Dendritic cell treated with granulocyte-macrophage colony-stimulating factor and Interleukin-4, amounts not matched to agents 40 ng/mL and 50 ng/mL, for 4 days (primary cell): ENCODE results near the gene KRT85.

Experiments used
- H3K27ac Mint-ChIP-seq: one replicate; pipeline ENCODE4 v1.8.0; 2022; ENCODE audit warnings: mild to moderate bottlenecking, mixed read lengths
- H3K27me3 Mint-ChIP-seq: one replicate; pipeline ENCODE4 v1.8.0; 2022; ENCODE audit warnings: mild to moderate bottlenecking, mixed read lengths
- H3K36me3 Mint-ChIP-seq: one replicate; pipeline ENCODE4 v1.8.0; 2022; ENCODE audit warnings: low read depth, mixed read lengths
- H3K4me1 Mint-ChIP-seq: one replicate; pipeline ENCODE4 v1.8.0; 2022; ENCODE audit warnings: low read depth, mixed read lengths
- H3K4me3 Mint-ChIP-seq: one replicate; pipeline ENCODE4 v1.8.0; 2022; ENCODE audit warnings: mild to moderate bottlenecking, moderate library complexity, mixed read lengths
- H3K9me3 Mint-ChIP-seq: one replicate; pipeline ENCODE4 v1.8.0; 2022; ENCODE audit warnings: mixed read lengths
- intact Hi-C: fragments of 100-400 bp; cut with micrococcal nuclease; formaldehyde crosslinking; loops from one replicate; pipeline ENCODE4 v1.15.0; 2022

KRT85 gene

GRCh38 chr12:52387859-52388258, 20.6 kb upstream of the KRT85 start:
- peaks cover 5% of the 10 kb centered on the region for H3K27me3 Mint-ChIP-seq
- intact Hi-C loops = no loop called here
- H3K4me1 Mint-ChIP-seq = peaks cover 5% of the 10 kb centered on the region
- no peaks in the 10 kb centered on the region for H3K9me3 Mint-ChIP-seq
- H3K36me3 Mint-ChIP-seq = no peaks in the 10 kb centered on the region
- H3K27ac Mint-ChIP-seq = no peak overlapping the region
- H3K4me3 Mint-ChIP-seq = no peak overlapping the region

DNA sequence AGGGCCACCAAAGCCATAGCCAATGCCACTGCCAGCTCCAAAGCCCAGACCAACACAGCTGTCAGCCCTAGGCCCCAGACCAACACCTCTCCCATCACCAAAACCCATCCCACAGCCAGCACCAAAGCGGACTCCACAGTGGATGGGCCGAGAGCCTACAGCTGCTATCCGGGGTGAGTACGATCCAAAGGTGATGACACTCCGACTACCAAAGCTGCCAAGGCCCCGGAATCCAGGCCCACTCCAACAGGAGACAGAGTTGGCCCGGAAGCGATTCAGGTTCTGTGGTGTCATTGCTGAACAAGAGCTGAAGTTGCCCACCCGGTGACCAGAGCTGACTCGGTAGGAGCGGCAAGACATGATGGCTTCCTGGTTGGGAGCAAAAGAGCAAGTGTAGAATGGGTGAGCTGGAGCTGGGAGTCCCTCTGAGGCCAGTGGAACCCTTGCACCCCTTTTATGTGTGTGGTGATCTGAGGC, 18.0 kb upstream of the KRT85 start, which contains the start of gene KRT84:
TSS of gene KRT84 (minus strand) at position 427 of the 477 bp plus-strand sequence. CDS start at position 360, 67 bp downstream.
- H3K4me3 Mint-ChIP-seq = no peak within 1 kb of the TSS
- intact Hi-C loops = no loop called here
- H3K9me3 Mint-ChIP-seq = no peaks in the 10 kb centered on the region

DNA sequence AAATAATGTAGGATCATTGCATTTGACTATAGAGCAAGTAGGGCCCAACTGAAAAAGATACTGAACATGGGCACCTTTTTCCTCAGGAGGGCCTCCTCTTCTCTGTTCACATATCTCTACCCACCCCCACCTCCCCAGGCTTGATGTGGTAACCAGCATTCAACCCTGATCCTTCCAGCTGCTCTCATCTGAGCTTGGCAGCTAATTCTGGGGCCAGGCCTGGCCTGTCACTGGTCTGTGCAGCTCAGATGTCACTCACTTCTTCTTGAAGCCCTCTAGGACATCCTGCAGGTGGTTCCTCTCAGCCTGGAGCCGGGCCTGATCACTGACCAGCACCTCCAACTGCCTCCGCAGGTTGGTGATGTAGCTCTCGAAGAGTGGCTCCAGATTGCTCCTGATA, 16.1 kb upstream of the KRT85 start:
- H3K9me3 Mint-ChIP-seq = no peaks in the 10 kb centered on the region
- intact Hi-C loops = no loop called here
- H3K27me3 Mint-ChIP-seq = peaks cover 2% of the 10 kb centered on the region
- no peak overlapping the region for H3K27ac Mint-ChIP-seq
- H3K36me3 Mint-ChIP-seq = no peaks in the 10 kb centered on the region
- no peak overlapping the region for H3K4me3 Mint-ChIP-seq
- H3K4me1 Mint-ChIP-seq = no peaks in the 10 kb centered on the region

More for the DNA sequence above, 18.0 kb upstream of the KRT85 start, which contains the start of gene KRT84:
- Mint-ChIP-seq H3K27ac (no peak within 1 kb of the TSS), H3K27me3 (peaks cover 8% of the 10 kb centered on the region), H3K36me3 (no peaks in the 10 kb centered on the region), H3K4me1 (peaks cover under 1% of the 10 kb centered on the region)

DNA sequence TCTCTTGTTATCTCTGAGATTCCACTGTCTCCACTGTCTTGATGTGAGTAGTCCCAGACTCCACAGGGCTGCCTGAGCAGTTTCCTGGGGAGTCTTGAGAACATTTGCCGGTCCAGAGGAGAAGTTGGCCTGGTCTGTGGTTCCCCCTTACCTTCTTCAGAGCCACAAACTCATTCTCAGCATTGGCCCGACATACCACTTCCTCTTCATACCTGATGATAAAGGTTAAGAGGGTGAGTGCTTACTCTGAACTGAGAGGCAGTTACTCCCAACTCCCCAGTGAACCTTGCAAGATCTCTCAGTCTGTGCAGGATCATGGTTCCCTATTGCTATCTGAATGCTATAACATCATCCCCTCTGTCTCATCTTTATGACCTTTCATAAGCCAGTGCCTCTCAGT, 15.6 kb upstream of the KRT85 start:
- intact Hi-C loops = no loop called here
- H3K27me3 Mint-ChIP-seq = peaks cover 2% of the 10 kb centered on the region
- no peaks in the 10 kb centered on the region for H3K4me1 Mint-ChIP-seq
- H3K4me3 Mint-ChIP-seq = no peak overlapping the region
- H3K9me3 Mint-ChIP-seq = no peaks in the 10 kb centered on the region
- H3K27ac Mint-ChIP-seq = no peak overlapping the region
- H3K36me3 Mint-ChIP-seq = no peaks in the 10 kb centered on the region

GRCh38 chr12:52381206-52381605, 13.9 kb upstream of the KRT85 start:
- intact Hi-C loops = no loop called here
- Mint-ChIP-seq H3K9me3 (no peaks in the 10 kb centered on the region), H3K4me3 (no peak overlapping the region), H3K27me3 (peaks cover 4% of the 10 kb centered on the region), H3K27ac (no peak overlapping the region), H3K4me1 (no peaks in the 10 kb centered on the region), H3K36me3 (no peaks in the 10 kb centered on the region)

- Mint-ChIP-seq H3K4me3 (no peak overlapping the region), H3K27me3 (peaks cover 4% of the 10 kb centered on the region), H3K4me1 (no peaks in the 10 kb centered on the region), H3K36me3 (no peaks in the 10 kb centered on the region), H3K27ac (no peak overlapping the region), H3K9me3 (no peaks in the 10 kb centered on the region)
- intact Hi-C loops = no loop called here
These were observed 13.0 kb upstream of the KRT85 start for GRCh38 chr12:52380271-52380694.

GRCh38 chr12:52379536-52379935, 12.3 kb upstream of the KRT85 start:
- Mint-ChIP-seq H3K9me3 (no peaks in the 10 kb centered on the region), H3K36me3 (no peaks in the 10 kb centered on the region), H3K27me3 (peaks cover 4% of the 10 kb centered on the region), H3K4me3 (no peak overlapping the region), H3K4me1 (no peaks in the 10 kb centered on the region), H3K27ac (no peak overlapping the region)
- intact Hi-C loops = loop anchor here (10.0 kb wide), 1 partner anchor 205 kb away; no protein-coding TSS in a partner anchor

GRCh38 chr12:52378091-52378490, 10.8 kb upstream of the KRT85 start:
- intact Hi-C loops = loop anchor here (10.0 kb wide), 1 partner anchor 207 kb away; no protein-coding TSS in a partner anchor
- peaks cover 4% of the 10 kb centered on the region for H3K27me3 Mint-ChIP-seq

GRCh38 chr12:52377266-52377665, 10.0 kb upstream of the KRT85 start:
- Mint-ChIP-seq H3K36me3 (no peaks in the 10 kb centered on the region), H3K27me3 (peaks cover 5% of the 10 kb centered on the region), H3K9me3 (no peaks in the 10 kb centered on the region), H3K4me3 (no peak overlapping the region), H3K4me1 (no peaks in the 10 kb centered on the region), H3K27ac (no peak overlapping the region)
- intact Hi-C loops = loop anchor here (10.0 kb wide), 1 partner anchor 208 kb away; no protein-coding TSS in a partner anchor

More at GRCh38 chr12:52378091-52378490, 10.8 kb upstream of the KRT85 start:
- Mint-ChIP-seq H3K4me3 (no peak overlapping the region), H3K36me3 (no peaks in the 10 kb centered on the region), H3K27ac (no peak overlapping the region), H3K9me3 (no peaks in the 10 kb centered on the region), H3K4me1 (no peaks in the 10 kb centered on the region)

GRCh38 chr12:52372216-52373154, 5.2 kb upstream of the KRT85 start:
- Mint-ChIP-seq H3K27me3 (peaks cover 9% of the 10 kb centered on the region), H3K9me3 (no peaks in the 10 kb centered on the region), H3K4me3 (no peak overlapping the region), H3K27ac (no peak overlapping the region), H3K36me3 (no peaks in the 10 kb centered on the region), H3K4me1 (no peaks in the 10 kb centered on the region)
- intact Hi-C loops = loop anchor here (1.0 to 10.0 kb wide), 3 partner anchors 212 to 610 kb away; no protein-coding TSS in a partner anchor

- H3K4me3 Mint-ChIP-seq = no peak overlapping the region
- H3K27ac Mint-ChIP-seq = no peak overlapping the region
- intact Hi-C loops = loop anchor here (1.0 to 10.0 kb wide), 3 partner anchors 213 to 611 kb away; no protein-coding TSS in a partner anchor
- peaks cover 9% of the 10 kb centered on the region for H3K27me3 Mint-ChIP-seq
- no peaks in the 10 kb centered on the region for H3K4me1 Mint-ChIP-seq
- H3K36me3 Mint-ChIP-seq = no peaks in the 10 kb centered on the region
- H3K9me3 Mint-ChIP-seq = no peaks in the 10 kb centered on the region
These were observed 4.4 kb upstream of the KRT85 start for GRCh38 chr12:52371716-52372115.

DNA sequence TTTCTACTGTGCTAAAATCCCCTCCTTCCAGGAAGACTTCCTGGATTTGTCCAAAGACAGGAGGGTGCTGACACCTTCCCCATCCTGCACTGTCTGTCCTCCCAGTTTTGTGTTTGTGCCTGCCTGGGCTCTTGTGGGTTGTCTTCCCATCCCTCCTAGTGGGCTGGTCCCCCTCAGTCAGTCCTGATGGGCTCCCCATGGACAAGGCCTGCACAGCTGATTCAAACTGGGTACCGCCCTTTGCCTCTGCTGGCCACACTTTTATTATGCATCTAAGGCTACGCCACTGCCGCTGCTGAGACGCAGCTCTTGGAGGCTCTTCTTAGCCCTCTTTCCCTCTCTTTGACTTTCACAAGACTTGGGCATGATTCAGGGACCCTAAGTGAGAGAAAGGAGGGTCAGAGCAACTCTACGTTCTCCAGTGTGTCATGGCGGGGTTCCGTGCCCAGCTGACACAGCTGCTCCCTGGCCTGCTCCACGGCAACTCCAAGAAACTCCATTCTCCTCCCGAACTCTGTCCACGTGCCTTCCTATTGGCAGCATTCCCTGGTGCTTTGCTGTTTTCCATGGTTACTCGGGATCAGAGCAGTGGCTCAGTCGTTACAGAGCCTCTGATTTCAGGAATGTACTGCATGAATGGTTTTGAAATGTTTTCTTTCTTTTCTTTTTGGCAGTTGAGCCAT, 3.8 kb upstream of the KRT85 start:
- Mint-ChIP-seq H3K4me3 (no peak overlapping the region), H3K27me3 (peaks cover 9% of the 10 kb centered on the region), H3K27ac (no peak overlapping the region), H3K4me1 (no peaks in the 10 kb centered on the region), H3K36me3 (no peaks in the 10 kb centered on the region), H3K9me3 (no peaks in the 10 kb centered on the region)
- intact Hi-C loops = loop anchor here (5.0 to 10.0 kb wide), 2 partner anchors 214 to 611 kb away; no protein-coding TSS in a partner anchor

GRCh38 chr12:52369809-52370208, 2.5 kb upstream of the KRT85 start:
- peaks cover 11% of the 10 kb centered on the region for H3K27me3 Mint-ChIP-seq
- no peaks in the 10 kb centered on the region for H3K4me1 Mint-ChIP-seq
- H3K27ac Mint-ChIP-seq = no peak overlapping the region
- no peak overlapping the region for H3K4me3 Mint-ChIP-seq
- intact Hi-C loops = loop anchor here (5.0 to 10.0 kb wide), 2 partner anchors 215 to 612 kb away; no protein-coding TSS in a partner anchor
- H3K9me3 Mint-ChIP-seq = no peaks in the 10 kb centered on the region
- H3K36me3 Mint-ChIP-seq = no peaks in the 10 kb centered on the region

- no peak overlapping the region for H3K27ac Mint-ChIP-seq
These were observed 1.9 kb upstream of the KRT85 start for GRCh38 chr12:52369211-52369610.

More at GRCh38 chr12:52369211-52369610, 1.9 kb upstream of the KRT85 start:
- Mint-ChIP-seq H3K4me1 (no peaks in the 10 kb centered on the region), H3K4me3 (no peak overlapping the region), H3K9me3 (no peaks in the 10 kb centered on the region), H3K36me3 (no peaks in the 10 kb centered on the region), H3K27me3 (peaks cover 11% of the 10 kb centered on the region)
- intact Hi-C loops = no loop called here
